A673 (cell line): ENCODE measurements around the gene ATP2B2. TPM values are rescaled to one million over a fixed set of nuclear protein-coding genes. Genes with fewer than 3 reads are reported as not detected.

Source experiments
- BruUV-seq: library from RNA; stranded (reverse); fragments of 400-500 nt; replicated peaks from 2 replicates; lab custom pipeline; 2021; lab: Mats Ljungman, UMichigan
- CTCF ChIA-PET: fragments of 300-600 bp; sonication (Branson Sonifier 250); formaldehyde crosslinking; loops from one replicate; lab custom pipeline; 2022; ENCODE audit warnings: antibody characterized with exemption; lab: Charles Lee
- POLR2A ChIA-PET: fragments of 300-600 bp; sonication (Branson Sonifier 250); formaldehyde crosslinking; loops from one replicate; lab custom pipeline; 2022; ENCODE audit warnings: antibody characterized with exemption; ENCODE audit not compliant: low non-redundant PET; lab: Charles Lee
- DNase-seq: peaks from one replicate; pipeline ENCODE4 v3.0.0-alpha.2; 2015; ENCODE audit warnings: low spot score
- H3K27ac ChIP-seq: fragments of 200-600 bp; sonication (generic); 2 replicates; pipeline ENCODE4 v1.5.1; 2016; ENCODE audit warnings: mixed run types, low read depth, mild to moderate bottlenecking, mixed read lengths, antibody characterized with exemption, low read length; ENCODE audit not compliant: poor library complexity, severe bottlenecking
- H3K27me3 ChIP-seq: fragments of 200-600 bp; sonication (generic); replicated peaks from 2 replicates; pipeline ENCODE4 v1.6.1; 2017; ENCODE audit warnings: mixed run types, low read depth, mild to moderate bottlenecking, mixed read lengths, antibody characterized with exemption, low read length; ENCODE audit not compliant: insufficient read depth, poor library complexity
- H3K36me3 ChIP-seq: fragments of 200-600 bp; sonication (generic); 2 replicates; pipeline ENCODE4 v1.6.1; 2016; ENCODE audit warnings: mixed run types, mild to moderate bottlenecking, mixed read lengths, antibody characterized with exemption, low read length; ENCODE audit not compliant: insufficient read depth, poor library complexity, severe bottlenecking
- H3K4me1 ChIP-seq: fragments of 200-600 bp; sonication (generic); 2 replicates; pipeline ENCODE4 v1.6.1; 2017; ENCODE audit warnings: mixed run types, mild to moderate bottlenecking, mixed read lengths, antibody characterized with exemption, low read length; ENCODE audit not compliant: insufficient read depth, poor library complexity, severe bottlenecking
- H3K4me3 ChIP-seq: fragments of 200-600 bp; sonication (generic); 2 replicates; pipeline ENCODE4 v1.5.1; 2016; ENCODE audit warnings: low read depth, mixed run types, mild to moderate bottlenecking, mixed read lengths, low read length; ENCODE audit not compliant: poor library complexity, severe bottlenecking
- H3K9me3 ChIP-seq: fragments of 200-600 bp; sonication (generic); 2 replicates; pipeline ENCODE4 v1.6.1; 2016; ENCODE audit warnings: mixed run types, low read depth, mild to moderate bottlenecking, mixed read lengths, antibody characterized with exemption, low read length; ENCODE audit not compliant: poor library complexity, severe bottlenecking
- EZH2 ChIP-seq: fragments of 200-600 bp; sonication (generic); IDR thresholded peaks from 2 replicates; pipeline ENCODE4 v1.6.1; 2017; ENCODE audit warnings: borderline replicate concordance, low read depth, mild to moderate bottlenecking, mixed read lengths, antibody characterized with exemption, low read length; ENCODE audit not compliant: poor library complexity, severe bottlenecking
- intact Hi-C: fragments of 100-400 bp; cut with micrococcal nuclease; formaldehyde crosslinking; loops from one replicate; pipeline ENCODE4 v1.10.0; 2022; ENCODE audit not compliant: unreplicated experiment
- total RNA-seq: library from RNA; stranded (reverse); gene quantifications from 2 replicates; pipeline ENCODE4 v1.2.3, GENCODE V29; 2021
- TF ChIP-seq, protein P1 (sequence below): fragments of 300-800, 200-600 bp; sonication (generic); conservative IDR thresholded peaks from 2 replicates; pipeline ENCODE4 v1.5.1; 2017; ENCODE audit warnings: low read depth, mild to moderate bottlenecking, antibody characterized with exemption, low read length, moderate library complexity, mixed read lengths

ATP2B2 gene
- total RNA-seq, 1 experiment from 2014 or later = 0.17 TPM

DNA sequence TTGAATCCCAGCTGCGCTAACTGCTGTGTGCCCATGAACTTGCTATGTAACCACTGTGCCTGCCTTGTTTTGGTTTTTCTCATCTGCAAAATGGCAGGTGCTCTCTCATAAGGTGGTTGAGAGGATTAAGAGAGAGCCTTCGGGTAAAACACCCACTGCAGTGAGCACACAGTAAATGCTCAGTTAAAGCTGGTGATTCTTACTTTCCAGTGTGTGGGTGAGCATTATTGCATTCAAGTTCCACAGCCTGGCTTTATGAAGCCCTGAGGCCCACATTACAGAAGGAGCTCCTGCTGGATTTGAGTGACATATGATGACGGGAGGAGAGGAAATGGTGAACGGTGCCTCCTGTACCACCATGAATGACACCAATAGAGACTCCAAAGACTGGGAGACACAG is 101.0 kb downstream of the ATP2B2 start:
- no peaks in the 10 kb centered on the region for H3K36me3 ChIP-seq
- H3K9me3 ChIP-seq = no peaks in the 10 kb centered on the region
- H3K27ac ChIP-seq = no peak overlapping the region
- H3K27me3 ChIP-seq = no peaks in the 10 kb centered on the region
- TF ChIP-seq EZH2 = no peak
- TF ChIP-seq, protein P1, sequence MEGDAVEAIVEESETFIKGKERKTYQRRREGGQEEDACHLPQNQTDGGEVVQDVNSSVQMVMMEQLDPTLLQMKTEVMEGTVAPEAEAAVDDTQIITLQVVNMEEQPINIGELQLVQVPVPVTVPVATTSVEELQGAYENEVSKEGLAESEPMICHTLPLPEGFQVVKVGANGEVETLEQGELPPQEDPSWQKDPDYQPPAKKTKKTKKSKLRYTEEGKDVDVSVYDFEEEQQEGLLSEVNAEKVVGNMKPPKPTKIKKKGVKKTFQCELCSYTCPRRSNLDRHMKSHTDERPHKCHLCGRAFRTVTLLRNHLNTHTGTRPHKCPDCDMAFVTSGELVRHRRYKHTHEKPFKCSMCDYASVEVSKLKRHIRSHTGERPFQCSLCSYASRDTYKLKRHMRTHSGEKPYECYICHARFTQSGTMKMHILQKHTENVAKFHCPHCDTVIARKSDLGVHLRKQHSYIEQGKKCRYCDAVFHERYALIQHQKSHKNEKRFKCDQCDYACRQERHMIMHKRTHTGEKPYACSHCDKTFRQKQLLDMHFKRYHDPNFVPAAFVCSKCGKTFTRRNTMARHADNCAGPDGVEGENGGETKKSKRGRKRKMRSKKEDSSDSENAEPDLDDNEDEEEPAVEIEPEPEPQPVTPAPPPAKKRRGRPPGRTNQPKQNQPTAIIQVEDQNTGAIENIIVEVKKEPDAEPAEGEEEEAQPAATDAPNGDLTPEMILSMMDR = no peak
- no peaks in the 10 kb centered on the region for H3K4me1 ChIP-seq
- no peak overlapping the region for H3K4me3 ChIP-seq
- CTCF ChIA-PET = no interaction called here
- no peak for DNase-seq
- POLR2A ChIA-PET = no interaction called here
- intact Hi-C loops = no loop called here
- no TSS peak for BruUV-seq

DNA sequence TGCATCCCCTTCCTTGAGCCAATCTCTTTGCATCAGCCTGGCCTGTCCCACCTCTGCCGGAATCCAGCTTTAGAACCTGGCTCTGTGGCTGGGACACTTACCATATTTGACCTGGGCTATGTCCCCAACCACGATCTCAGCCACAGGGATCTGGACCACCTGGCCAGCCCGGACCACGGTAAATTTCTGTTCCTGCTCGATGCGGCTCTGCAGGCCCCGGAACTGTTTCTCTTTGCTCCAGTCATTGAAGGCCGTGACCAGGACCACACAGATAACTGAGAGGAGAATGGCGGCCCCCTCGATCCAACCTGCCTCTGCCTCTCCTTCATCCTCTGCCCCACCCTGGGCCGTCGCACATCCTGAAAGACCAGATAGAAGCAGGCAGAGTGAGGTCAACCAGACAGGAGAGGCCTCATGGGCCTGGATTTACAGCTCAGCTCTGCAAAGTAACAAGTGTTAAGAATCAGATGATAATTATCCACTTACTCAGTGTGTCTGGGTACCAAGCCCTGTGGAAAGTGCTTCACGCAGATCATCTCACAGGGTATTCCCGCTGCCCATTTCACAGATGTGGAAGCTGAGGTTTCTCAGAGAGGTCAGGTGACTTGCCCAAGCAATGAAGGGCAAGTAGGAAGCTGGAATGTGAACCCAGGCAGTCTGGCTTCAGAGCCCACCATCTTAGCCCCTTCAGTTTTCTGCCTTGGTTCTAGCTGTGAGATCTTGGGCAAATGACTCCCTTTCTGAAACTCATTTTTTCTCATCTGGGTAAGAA is 103.2 kb downstream of the ATP2B2 start:
- DNase-seq = no peak
- no peaks in the 10 kb centered on the region for H3K36me3 ChIP-seq
- intact Hi-C loops = no loop called here
- no peak overlapping the region for H3K27ac ChIP-seq
- TF ChIP-seq EZH2 = no peak
- TF ChIP-seq, protein P1 = no peak
- H3K4me1 ChIP-seq = no peaks in the 10 kb centered on the region
- no peaks in the 10 kb centered on the region for H3K9me3 ChIP-seq
- H3K4me3 ChIP-seq = no peak overlapping the region
- CTCF ChIA-PET = no interaction called here
- BruUV-seq = no TSS peak
- POLR2A ChIA-PET = no interaction called here
- H3K27me3 ChIP-seq = no peaks in the 10 kb centered on the region

DNA sequence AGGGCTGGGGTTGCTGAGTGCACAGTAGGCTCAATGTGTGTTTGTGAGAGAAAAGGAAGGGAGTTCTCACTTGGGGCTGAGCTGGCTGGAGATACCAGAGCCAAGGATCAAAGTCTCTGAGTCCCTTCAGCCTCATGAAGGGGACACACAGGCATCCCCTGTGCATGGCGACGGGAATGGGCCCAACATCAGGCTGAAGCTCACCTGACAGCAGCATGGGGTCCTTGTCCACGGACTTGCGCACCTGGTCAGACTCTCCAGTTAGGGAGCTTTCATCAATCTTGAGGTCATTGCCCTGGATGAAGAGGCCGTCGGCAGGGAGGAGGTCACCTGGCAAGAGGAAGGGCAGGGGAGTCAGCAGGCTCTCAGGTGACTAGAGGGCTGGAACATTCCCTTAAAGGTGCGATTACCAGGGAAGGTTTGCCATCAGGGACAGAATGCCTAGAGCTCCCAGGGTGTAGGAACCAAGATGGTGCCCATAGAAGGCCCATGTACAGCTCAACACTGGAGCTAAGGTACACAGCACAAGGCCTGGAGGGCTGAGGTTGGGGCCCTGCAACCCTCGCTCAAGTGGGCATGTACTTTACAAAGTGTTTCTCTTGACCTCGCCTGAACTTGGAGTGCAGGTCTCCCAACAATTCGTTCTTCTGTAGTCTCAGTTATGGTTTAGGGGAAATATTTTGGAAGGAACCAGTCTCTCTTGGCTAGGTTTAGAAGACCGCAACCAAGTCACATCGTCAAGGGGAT is 104.5 kb downstream of the ATP2B2 start:
- Histone ChIP-seq H3K27me3 (no peaks in the 10 kb centered on the region), H3K4me1 (no peaks in the 10 kb centered on the region), H3K4me3 (no peak overlapping the region), H3K27ac (no peak overlapping the region), H3K9me3 (no peaks in the 10 kb centered on the region), H3K36me3 (no peaks in the 10 kb centered on the region)
- ChIA-PET CTCF (no interaction called here), POLR2A (no interaction called here)
- intact Hi-C loops = no loop called here
- no TSS peak for BruUV-seq
- no peak for TF ChIP-seq EZH2
- TF ChIP-seq, protein P1 = no peak
- DNase-seq = no peak
